SJSA1 (cell line): Measurements from ENCODE around the gene PPCDC. TPM values are rescaled to one million over a fixed set of nuclear protein-coding genes. Genes with fewer than 3 reads are reported as not detected.

ENCODE experiments used
- DNase-seq, 2 experiments: peaks; one replicate each; pipeline ENCODE4 v3.0.0-alpha.2; 2015 to 2020; ENCODE audit warnings: low spot score in 2 of 2, low read depth in 1 of 2
- H3K27ac ChIP-seq: fragments of 250-450 bp; sonication (Bioruptor Pico); 2 replicates; pipeline ENCODE4 v1.5.1; 2020; ENCODE audit warnings: mild to moderate bottlenecking, moderate library complexity
- H3K27me3 ChIP-seq: fragments of 250-450 bp; sonication (Bioruptor Pico); replicated peaks from 2 replicates; pipeline ENCODE4 v1.5.1; 2020; ENCODE audit warnings: mild to moderate bottlenecking, moderate library complexity
- H3K36me3 ChIP-seq: fragments of 250-450 bp; sonication (Bioruptor Pico); 2 replicates; pipeline ENCODE4 v1.5.1; 2020; ENCODE audit warnings: mild to moderate bottlenecking
- H3K4me1 ChIP-seq: fragments of 250-450 bp; sonication (Bioruptor Pico); replicated peaks from 2 replicates; pipeline ENCODE4 v1.6.1; 2021; ENCODE audit warnings: mild to moderate bottlenecking
- H3K4me3 ChIP-seq: fragments of 250-450 bp; sonication (Bioruptor Pico); 2 replicates; pipeline ENCODE4 v1.5.1; 2020; ENCODE audit warnings: mild to moderate bottlenecking
- H3K9me3 ChIP-seq: fragments of 250-450 bp; sonication (Bioruptor Pico); replicated peaks from 2 replicates; pipeline ENCODE4 v1.5.1; 2020; ENCODE audit warnings: mild to moderate bottlenecking
- total RNA-seq: library from RNA; depleted of rRNA; stranded (reverse); fragments of >200 nt; shearing (Covaris generic); gene quantifications from 2 replicates; pipeline ENCODE4 v1.2.3, GENCODE V29; 2014

The PPCDC gene
- total RNA-seq, 1 experiment from 2014 or later, result 12.9 TPM

DNA sequence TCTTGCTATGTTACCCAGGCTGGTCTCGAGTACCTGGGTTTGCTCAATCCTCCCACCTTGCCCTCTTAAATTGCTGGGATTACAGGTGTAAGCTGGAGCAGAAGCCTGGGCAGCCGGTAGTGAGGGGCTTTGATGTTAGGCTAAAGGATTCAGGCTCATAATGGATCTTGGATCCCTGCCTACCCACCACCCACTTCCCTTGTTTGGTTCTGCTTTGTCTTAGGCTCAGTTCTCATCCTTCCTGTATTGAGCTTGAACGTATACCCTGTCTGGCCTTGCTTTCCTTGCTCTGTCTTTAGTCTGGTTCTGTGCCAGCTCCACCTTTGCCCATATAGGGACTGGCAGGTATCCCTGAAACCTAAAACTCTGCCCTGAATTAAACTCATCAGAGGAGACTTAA is 1.7 kb downstream of the PPCDC start:
- H3K36me3 ChIP-seq, result peaks cover 7% of the 10 kb centered on the region; the same call in 1 of the 2 replicates
- no peak overlapping the region for H3K27ac ChIP-seq
- no peaks in the 10 kb centered on the region for H3K27me3 ChIP-seq
- no peak for DNase-seq
- H3K4me3 ChIP-seq, result no peak overlapping the region
- H3K4me1 ChIP-seq, result peaks cover 11% of the 10 kb centered on the region
- no peaks in the 10 kb centered on the region for H3K9me3 ChIP-seq

DNA sequence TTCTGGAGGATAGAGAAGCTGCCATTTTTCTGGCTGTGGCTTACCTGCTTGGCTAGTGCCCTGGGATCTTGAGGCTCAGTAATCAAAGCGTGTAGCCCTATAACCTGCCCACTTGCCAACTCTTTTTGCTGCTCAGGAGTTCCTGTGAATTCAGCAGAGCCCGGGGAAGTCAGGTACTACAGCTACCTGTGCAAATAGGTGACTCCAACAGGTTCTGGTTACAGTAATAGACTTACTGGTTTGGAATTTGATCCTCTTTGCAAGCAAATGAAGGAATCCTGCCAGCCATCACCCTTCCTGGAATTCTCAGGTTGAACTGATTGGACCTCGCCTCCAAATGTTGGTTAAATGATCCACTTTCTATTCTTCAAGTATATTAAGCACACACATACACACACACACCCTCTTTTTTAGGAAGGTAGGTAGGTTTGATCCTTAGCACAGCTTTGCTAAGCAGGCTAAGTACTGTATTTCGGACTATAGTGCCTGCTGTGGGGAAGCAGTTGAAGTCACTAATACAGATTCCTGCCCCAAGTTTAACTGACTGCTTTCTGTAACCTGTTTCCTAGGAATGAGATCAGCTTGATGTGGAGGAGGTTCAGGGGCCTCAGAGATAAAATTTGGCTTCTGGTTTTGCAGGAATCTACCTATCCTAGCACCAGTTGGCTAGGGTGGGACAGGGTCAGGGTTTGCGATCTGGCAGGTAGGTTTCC is 2.3 kb downstream of the PPCDC start:
- no peak overlapping the region for H3K27ac ChIP-seq
- peaks cover 12% of the 10 kb centered on the region; the same call in 1 of the 2 replicates for H3K36me3 ChIP-seq
- no peaks in the 10 kb centered on the region for H3K27me3 ChIP-seq
- H3K9me3 ChIP-seq, result no peaks in the 10 kb centered on the region
- H3K4me1 ChIP-seq, result peaks cover 17% of the 10 kb centered on the region
- DNase-seq, result no peak
- no peak overlapping the region for H3K4me3 ChIP-seq

DNA sequence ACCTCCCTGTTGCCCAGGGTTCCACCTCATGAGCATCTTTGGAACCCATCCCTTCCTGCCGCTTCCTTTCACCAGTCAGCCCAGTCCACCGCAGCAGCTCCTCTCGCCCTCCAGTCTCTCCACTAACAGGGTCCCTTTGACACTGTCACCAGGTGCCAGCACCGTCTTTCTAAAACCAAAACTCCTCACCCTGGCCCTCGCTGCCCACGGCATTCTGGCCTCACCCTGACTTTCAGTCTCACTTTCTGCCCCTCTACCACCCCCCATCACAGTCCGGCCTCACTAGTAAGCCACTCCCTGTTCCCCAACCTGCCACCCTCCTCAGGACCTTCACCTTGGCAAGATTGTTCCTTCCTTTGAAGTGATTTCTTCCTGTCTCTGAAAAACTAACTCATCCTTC is 4.2 kb downstream of the PPCDC start:
- Histone ChIP-seq H3K4me3 (no peak overlapping the region), H3K36me3 (peaks cover 13% of the 10 kb centered on the region; the same call in 1 of the 2 replicates), H3K27me3 (no peaks in the 10 kb centered on the region), H3K27ac (no peak overlapping the region), H3K4me1 (peaks cover 26% of the 10 kb centered on the region), H3K9me3 (no peaks in the 10 kb centered on the region)
- no peak for DNase-seq

DNA sequence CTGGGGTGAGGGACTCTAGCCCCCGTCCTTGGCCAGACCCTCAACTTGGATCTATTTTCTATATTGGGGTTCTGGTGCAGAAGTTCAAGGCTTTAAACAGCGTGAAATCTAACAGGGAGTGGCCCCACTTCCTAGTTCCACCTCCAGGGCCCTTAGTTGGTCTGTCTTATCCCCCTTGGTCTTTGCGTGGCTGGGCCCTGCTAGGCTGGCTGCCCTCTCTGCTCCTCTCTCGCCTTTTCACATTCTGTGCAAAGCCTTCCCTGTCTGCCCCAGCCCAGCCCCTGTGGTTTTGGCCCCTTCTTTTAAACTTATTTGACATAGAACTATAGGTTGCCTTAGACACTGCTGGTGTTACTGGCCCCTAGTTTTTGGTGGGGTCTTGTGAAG is 5.6 kb downstream of the PPCDC start:
- peaks cover 26% of the 10 kb centered on the region for H3K4me1 ChIP-seq
- DNase-seq, result no peak
- H3K27ac ChIP-seq, result no peak overlapping the region
- no peaks in the 10 kb centered on the region for H3K9me3 ChIP-seq
- H3K27me3 ChIP-seq, result no peaks in the 10 kb centered on the region
- H3K4me3 ChIP-seq, result no peak overlapping the region
- peaks cover 13% of the 10 kb centered on the region; the same call in 1 of the 2 replicates for H3K36me3 ChIP-seq

DNA sequence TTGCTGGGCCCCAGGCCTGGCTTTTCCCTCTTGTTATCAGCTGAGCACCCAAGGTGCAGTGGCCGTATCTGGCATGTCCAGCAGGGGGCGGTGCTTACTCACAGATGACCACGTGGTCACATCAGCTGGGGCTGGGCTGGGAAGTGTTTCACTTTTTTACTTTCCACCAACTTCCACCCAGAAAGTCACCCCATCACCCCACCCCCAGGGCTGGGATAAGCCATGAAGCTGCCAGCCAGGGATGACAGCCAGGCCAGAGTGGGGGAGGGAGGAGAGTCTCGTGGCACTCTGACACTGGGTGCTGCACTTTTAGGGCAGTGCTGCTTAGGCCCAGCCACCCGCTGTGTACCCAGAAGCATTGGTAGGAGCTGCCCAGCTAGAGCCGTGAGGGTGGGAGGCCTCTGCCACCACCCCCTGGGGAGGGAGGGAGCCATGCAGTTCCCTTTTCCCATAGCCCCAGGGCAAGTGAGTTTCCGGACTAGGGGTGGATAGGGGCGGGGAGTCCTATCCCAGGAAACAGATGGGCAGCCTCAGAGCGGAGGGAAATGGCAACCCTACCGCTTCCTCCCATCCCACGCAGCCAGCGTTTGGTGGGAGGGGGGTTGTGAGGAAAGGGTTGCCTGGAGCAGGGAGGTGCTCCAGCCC is 6.1 kb downstream of the PPCDC start:
- H3K27ac ChIP-seq, result peak overlapping the region; percentile 48
- DNase-seq, result peak; percentile 88 to 93
- peaks cover 13% of the 10 kb centered on the region; the same call in 1 of the 2 replicates for H3K36me3 ChIP-seq
- no peaks in the 10 kb centered on the region for H3K27me3 ChIP-seq
- H3K4me1 ChIP-seq, result peaks cover 26% of the 10 kb centered on the region
- H3K4me3 ChIP-seq, result no peak overlapping the region
- H3K9me3 ChIP-seq, result no peaks in the 10 kb centered on the region

DNA sequence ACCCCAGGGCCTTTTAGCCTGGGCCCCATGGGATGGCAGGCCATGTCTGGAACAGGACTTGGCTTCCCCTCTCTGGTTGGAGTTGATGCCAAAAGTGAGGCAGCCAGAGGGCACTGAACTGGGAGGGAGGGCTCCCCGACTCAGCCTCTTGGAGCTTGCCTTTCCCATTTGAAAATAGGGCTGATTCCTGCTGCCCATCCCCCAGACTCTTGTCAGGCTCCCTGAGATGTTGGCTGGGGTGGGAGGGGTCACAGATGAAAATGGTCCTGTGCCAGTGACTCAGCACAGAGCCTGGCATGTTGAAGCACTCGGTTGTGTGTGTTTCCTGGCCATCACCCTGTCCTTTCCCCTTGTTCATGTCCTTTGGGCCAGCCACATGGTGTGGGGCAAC is 6.6 kb downstream of the PPCDC start:
- Histone ChIP-seq H3K4me1 (peaks cover 26% of the 10 kb centered on the region), H3K36me3 (peaks cover 13% of the 10 kb centered on the region; the same call in 1 of the 2 replicates), H3K4me3 (no peak overlapping the region), H3K9me3 (no peaks in the 10 kb centered on the region), H3K27me3 (no peaks in the 10 kb centered on the region), H3K27ac (peak overlapping the region; percentile 48)
- DNase-seq, result no peak

DNA sequence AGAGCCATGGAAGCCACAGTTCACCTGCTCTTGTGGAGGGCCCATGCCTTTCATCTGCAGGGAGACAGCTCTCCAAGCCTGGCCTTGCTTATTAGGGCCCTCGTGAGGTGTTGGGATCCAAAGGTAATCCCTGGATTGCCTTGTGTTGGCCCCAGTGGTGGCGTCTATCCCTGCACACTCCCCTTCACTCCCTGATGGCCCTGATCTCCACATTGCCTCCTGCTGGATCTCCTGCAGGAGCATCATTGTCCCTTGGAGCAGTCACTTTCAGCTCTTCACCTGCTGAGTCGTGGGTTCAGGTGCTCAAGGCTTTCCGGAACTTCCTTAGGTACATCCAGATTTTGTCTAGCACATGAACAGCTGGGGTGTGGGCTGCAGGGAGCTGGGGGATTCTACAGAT is 7.0 kb downstream of the PPCDC start:
- Histone ChIP-seq H3K4me1 (peaks cover 26% of the 10 kb centered on the region), H3K4me3 (no peak overlapping the region), H3K27ac (peak overlapping the region; percentile 48; the same call in 1 of the 2 replicates), H3K9me3 (no peaks in the 10 kb centered on the region), H3K36me3 (peaks cover 10% of the 10 kb centered on the region; the same call in 1 of the 2 replicates), H3K27me3 (no peaks in the 10 kb centered on the region)
- DNase-seq, result no peak

DNA sequence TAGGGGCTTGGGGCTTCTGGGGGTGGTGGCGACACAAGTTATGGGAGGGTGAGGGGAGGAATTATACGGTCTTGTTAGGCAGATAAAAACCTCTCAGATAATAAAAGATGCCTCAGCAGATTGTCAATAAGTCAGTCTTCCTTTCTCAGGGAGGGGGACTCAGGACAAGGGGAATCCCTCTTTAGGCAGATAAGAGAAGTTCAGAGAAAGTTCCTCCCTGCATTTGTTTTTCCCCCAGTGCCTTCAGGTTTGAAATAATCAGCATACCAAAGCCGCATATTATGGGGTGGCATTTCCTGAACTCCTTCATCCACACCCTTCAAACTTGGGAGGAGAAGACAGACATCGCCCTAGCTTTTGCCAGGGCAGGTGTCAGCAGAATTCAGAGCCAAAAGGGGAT is 8.5 kb downstream of the PPCDC start:
- H3K4me1 ChIP-seq, result peaks cover 37% of the 10 kb centered on the region
- H3K9me3 ChIP-seq, result no peaks in the 10 kb centered on the region
- no peak overlapping the region for H3K4me3 ChIP-seq
- no peaks in the 10 kb centered on the region for H3K27me3 ChIP-seq
- 0 out of 2 replicates have a peak, but pooled peaks cover 5% of the 10 kb centered on the region for H3K36me3 ChIP-seq
- DNase-seq, result peak in 1 of 2 experiments; percentile 17
- H3K27ac ChIP-seq, result no peak overlapping the region

DNA sequence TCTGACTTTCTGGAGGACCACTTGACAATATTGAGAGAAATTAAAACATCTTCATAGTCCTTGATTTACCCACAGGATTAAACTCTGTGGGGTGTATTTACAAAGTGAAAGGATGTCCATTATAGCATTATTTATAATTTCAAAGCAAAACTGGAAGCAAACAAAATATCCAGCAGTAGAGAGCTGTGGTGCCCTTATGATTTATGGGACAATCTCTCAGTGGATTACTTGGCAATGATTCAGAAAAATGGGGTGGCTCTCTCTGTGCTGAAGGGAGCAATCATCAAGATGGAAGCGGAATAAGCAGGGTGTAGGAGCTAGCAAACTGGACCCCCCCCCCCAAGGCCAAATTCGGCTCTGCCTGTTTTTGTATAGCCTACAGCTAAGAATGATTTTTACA is 9.0 kb downstream of the PPCDC start:
- no peaks in the 10 kb centered on the region for H3K27me3 ChIP-seq
- H3K9me3 ChIP-seq, result no peaks in the 10 kb centered on the region
- DNase-seq, result no peak
- H3K4me1 ChIP-seq, result peaks cover 42% of the 10 kb centered on the region
- H3K36me3 ChIP-seq, result 0 out of 2 replicates have a peak, but pooled peaks cover 5% of the 10 kb centered on the region
- H3K4me3 ChIP-seq, result no peak overlapping the region
- no peak overlapping the region for H3K27ac ChIP-seq

DNA sequence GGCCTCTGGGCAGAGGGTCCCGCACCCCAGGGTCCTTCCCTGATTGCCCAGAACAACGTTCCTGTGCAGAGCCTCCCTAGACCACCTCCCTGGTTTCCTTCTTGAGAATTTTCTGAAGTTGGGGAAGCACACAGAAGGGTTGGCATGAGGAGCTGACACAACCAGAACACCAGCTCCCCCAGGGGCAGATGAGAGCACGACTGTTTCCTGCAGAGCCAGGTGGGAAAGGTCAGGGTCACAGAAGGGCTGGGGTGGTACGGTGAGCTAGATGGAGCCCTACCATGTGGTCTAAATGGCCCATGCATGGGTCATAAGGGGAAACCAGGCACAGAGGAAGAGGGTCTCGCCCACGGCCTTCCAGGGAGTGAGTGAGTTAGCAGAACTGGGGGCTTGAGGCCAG is 10.4 kb downstream of the PPCDC start:
- Histone ChIP-seq H3K27ac (no peak overlapping the region), H3K4me3 (no peak overlapping the region), H3K27me3 (no peaks in the 10 kb centered on the region), H3K4me1 (peaks cover 56% of the 10 kb centered on the region), H3K9me3 (no peaks in the 10 kb centered on the region), H3K36me3 (0 out of 2 replicates have a peak, but pooled peaks cover 5% of the 10 kb centered on the region)
- no peak for DNase-seq

DNA sequence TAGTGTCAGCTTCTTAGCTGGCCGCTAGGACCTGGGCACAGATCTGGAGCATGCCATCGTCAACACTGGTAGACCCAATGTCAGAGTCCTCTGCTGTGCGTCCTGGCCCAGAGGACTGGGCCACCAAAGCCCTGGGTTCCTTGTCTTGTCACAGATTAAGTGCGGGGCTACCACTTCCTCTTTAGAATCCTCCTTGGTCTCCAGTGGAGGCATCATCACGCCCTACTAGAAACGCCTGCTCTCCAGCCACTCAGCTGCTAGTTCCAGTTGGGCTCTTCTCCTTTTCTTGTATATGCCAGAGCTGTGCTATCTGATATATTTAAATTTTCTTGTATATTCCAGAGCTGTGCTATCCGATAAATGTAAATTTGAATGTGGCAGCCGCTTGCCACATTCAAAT is 11.2 kb downstream of the PPCDC start:
- peaks cover 57% of the 10 kb centered on the region for H3K4me1 ChIP-seq
- no peak overlapping the region for H3K4me3 ChIP-seq
- H3K27ac ChIP-seq, result no peak overlapping the region
- H3K36me3 ChIP-seq, result 0 out of 2 replicates have a peak, but pooled peaks cover 5% of the 10 kb centered on the region
- no peaks in the 10 kb centered on the region for H3K9me3 ChIP-seq
- H3K27me3 ChIP-seq, result no peaks in the 10 kb centered on the region
- no peak for DNase-seq

DNA sequence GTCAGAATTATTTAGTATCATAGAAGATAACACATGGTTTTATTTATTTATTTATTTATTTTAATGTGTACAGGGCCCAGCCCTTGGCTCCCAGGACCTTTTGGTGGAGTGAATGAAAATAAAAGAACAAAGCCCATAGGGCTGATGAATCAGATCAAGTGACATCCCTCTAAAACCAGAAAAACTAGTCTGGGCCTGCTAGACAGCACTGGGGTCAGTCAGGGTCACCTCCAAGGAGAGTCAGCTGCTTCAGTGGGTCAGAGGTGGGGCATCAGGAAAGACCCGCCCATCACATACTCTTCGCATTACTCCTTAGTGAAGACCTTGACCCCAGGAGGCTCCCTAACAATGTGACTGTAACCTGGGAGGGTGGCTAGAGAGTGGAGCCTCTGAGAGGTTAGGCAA is 12.8 kb downstream of the PPCDC start:
- Histone ChIP-seq H3K4me1 (peaks cover 44% of the 10 kb centered on the region), H3K27me3 (no peaks in the 10 kb centered on the region), H3K4me3 (no peak overlapping the region), H3K36me3 (no peaks in the 10 kb centered on the region), H3K9me3 (no peaks in the 10 kb centered on the region), H3K27ac (no peak overlapping the region; the same call in 1 of the 2 replicates)
- peak; percentile 58 to 62 for DNase-seq

DNA sequence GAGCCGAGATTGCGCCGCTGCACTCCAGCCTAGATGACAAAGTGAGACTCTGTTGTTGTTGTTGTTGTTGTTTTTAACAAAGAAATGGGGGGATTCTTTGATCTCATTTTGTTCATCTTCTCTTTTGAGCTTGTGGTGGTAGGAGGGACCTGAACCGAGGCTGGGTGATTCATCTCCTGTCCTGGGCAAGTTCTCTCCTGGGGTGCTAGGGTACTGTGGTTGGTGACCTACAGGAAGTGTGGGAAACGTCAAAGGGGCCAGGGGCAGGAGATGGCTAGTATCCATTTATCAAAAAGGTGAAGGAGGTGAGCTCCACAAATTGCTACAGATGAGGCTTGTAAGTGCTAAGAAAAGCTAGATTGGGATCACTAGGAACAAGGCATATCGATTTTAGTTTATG is 14.3 kb downstream of the PPCDC start:
- Histone ChIP-seq H3K27ac (no peak overlapping the region), H3K27me3 (no peaks in the 10 kb centered on the region), H3K4me1 (peaks cover 44% of the 10 kb centered on the region), H3K36me3 (no peaks in the 10 kb centered on the region), H3K9me3 (no peaks in the 10 kb centered on the region), H3K4me3 (no peak overlapping the region)
- no peak for DNase-seq

DNA sequence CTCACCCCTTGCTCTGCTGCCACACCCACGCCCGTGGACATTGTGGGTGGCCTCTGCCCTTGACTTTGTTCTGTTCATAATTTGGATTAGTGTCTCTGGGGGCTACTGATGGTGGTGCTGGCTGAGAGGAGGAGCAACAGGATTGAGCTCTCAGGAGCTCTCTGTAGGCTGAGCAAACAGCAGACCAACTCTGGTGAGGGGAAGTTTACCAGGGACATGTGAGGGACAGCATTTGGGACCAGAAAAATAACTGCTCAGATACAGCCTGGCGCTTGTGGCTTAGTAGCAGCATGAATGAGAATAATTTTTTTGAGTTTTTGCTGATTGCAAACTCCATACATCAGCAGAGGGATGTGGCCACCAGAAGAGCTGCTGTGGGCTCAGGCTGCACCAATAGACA is 14.8 kb downstream of the PPCDC start:
- Histone ChIP-seq H3K4me3 (no peak overlapping the region), H3K36me3 (no peaks in the 10 kb centered on the region), H3K27me3 (no peaks in the 10 kb centered on the region), H3K9me3 (no peaks in the 10 kb centered on the region), H3K4me1 (peaks cover 50% of the 10 kb centered on the region), H3K27ac (no peak overlapping the region)
- DNase-seq, result peak in 1 of 2 experiments; percentile 45
